ENCODE data around the gene ABO.

DNA sequence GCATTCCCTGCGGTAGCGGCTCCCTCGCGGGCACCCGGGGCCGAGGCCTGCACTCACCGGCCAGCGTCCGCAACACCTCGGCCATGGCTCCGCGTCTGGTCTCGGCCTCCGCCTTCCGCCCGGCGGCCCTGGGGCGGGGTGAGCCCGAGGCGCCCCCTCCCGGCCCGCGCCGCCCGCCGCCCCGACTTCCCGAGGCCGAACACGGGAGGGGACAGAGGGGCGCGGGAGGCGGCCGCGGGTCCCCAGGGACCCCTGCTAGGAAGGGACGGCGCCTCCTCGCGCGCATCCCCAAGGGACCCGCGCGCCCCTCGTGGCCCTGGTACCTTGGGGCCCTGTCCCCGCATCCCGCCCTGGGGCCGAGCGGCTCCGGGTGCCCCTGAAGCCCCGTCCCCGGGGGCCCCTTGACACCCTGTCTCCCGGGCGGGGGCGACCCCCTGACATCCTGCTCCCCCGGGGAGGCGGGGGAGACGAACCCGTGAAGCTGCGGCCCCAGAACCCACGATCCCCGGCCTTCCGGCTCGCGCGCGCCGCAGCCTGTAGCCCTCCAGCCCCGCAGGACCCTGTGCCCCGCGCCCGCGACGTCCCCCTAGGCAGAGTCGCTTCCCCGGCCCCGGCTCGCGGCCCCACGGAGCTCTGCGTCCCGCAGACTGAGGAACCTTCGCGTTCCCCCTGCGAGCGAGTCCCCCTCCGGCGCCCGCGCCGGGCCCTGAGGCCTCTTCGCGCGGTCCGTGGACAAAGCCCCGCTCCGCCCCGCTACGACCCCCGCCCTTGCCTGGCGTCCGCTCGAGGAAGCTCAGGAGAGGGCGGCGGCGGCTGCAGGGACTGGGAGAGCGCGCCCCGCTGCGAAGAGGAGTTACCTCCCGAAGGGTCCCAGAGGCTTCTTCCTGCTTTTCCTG is at the start of gene ABO:
- TF ChIP-seq, protein P1, sequence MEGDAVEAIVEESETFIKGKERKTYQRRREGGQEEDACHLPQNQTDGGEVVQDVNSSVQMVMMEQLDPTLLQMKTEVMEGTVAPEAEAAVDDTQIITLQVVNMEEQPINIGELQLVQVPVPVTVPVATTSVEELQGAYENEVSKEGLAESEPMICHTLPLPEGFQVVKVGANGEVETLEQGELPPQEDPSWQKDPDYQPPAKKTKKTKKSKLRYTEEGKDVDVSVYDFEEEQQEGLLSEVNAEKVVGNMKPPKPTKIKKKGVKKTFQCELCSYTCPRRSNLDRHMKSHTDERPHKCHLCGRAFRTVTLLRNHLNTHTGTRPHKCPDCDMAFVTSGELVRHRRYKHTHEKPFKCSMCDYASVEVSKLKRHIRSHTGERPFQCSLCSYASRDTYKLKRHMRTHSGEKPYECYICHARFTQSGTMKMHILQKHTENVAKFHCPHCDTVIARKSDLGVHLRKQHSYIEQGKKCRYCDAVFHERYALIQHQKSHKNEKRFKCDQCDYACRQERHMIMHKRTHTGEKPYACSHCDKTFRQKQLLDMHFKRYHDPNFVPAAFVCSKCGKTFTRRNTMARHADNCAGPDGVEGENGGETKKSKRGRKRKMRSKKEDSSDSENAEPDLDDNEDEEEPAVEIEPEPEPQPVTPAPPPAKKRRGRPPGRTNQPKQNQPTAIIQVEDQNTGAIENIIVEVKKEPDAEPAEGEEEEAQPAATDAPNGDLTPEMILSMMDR (IDR thresholded peaks at IDR 0.05; ENCODE audit: low read depth, low read length, poor library complexity, severe bottlenecking) = no peak
- no peak for TF ChIP-seq EZH2phosphoT487 (IDR thresholded peaks at IDR 0.05; ENCODE audit: borderline replicate concordance, low read length)

All from DOHH2 (cell line).